Renal cortex interstitium (tissue), 11 donors: ENCODE results near the gene ARFIP1. TPM values are rescaled to one million over a fixed set of nuclear protein-coding genes. Genes with fewer than 3 reads are reported as not detected.

Source experiments
- DNase-seq, 11 donors: peaks; one replicate each; pipeline ENCODE4 v3.0.0-alpha.2; 2013; ENCODE audit warnings: low read depth in 9 of 11, low spot score in 4 of 11; ENCODE audit errors: extremely low read depth in 1 of 11
- polyA plus RNA-seq, 3 donors: library from polyadenylated mRNA; unstranded; fragments of 120-200 nt; gene quantifications; one replicate each; pipeline ENCODE4 v1.2.1, GENCODE V29; 2013; ENCODE audit not compliant: insufficient read length in 3 of 3

ARFIP1 gene
- polyA plus RNA-seq, 3 donors: 39.3 to 45.6 (median 42.3) TPM

GRCh38 chr4:152777488-152777887, 2.3 kb upstream of the ARFIP1 start:
- DNase-seq: no peak

- DNase-seq: peak; percentile 6 to 43 (median 29)
Observed at GRCh38 chr4:152778656-152779512, 870 bp upstream of the ARFIP1 start.

GRCh38 chr4:152780267-152780778, 569 bp downstream of the ARFIP1 start:
- peak in 8 of 11 donors; percentile 10 to 40 (median 18) for DNase-seq

GRCh38 chr4:152784490-152785350, 5.0 kb downstream of the ARFIP1 start:
- peak in 1 of 11 donors; percentile 8 for DNase-seq

- no peak for DNase-seq
Observed at GRCh38 chr4:152785639-152786615, 6.2 kb downstream of the ARFIP1 start.

- no peak for DNase-seq
Observed at GRCh38 chr4:152786627-152787026, 6.9 kb downstream of the ARFIP1 start.

- no peak for DNase-seq
Observed at GRCh38 chr4:152795891-152796290, 16.1 kb downstream of the ARFIP1 start.

GRCh38 chr4:152803541-152803940, 23.8 kb downstream of the ARFIP1 start:
- no peak for DNase-seq

GRCh38 chr4:152805071-152805650, 25.4 kb downstream of the ARFIP1 start:
- DNase-seq: no peak

- DNase-seq: no peak
Observed at GRCh38 chr4:152805818-152806217, 26.1 kb downstream of the ARFIP1 start.

GRCh38 chr4:152806501-152807125, 26.9 kb downstream of the ARFIP1 start:
- no peak for DNase-seq

GRCh38 chr4:152807294-152807829, 27.6 kb downstream of the ARFIP1 start:
- no peak for DNase-seq

GRCh38 chr4:152808670-152809069, 28.9 kb downstream of the ARFIP1 start:
- no peak for DNase-seq

- DNase-seq: peak in 2 of 11 donors; percentile 1 to 21
Observed at GRCh38 chr4:152810715-152811287, 31.0 kb downstream of the ARFIP1 start.

- no peak for DNase-seq
Observed at GRCh38 chr4:152815078-152815477, 35.3 kb downstream of the ARFIP1 start.

- DNase-seq: no peak
Observed at GRCh38 chr4:152817331-152817730, 37.6 kb downstream of the ARFIP1 start.

- no peak for DNase-seq
Observed at GRCh38 chr4:152819026-152819645, 39.4 kb downstream of the ARFIP1 start.
